MM.1S (cell line): Measurements from ENCODE around the gene FBXO47.

Source experiments
- CTCF ChIP-seq: fragments of 300-600 bp; sonication (generic); IDR thresholded peaks from 2 replicates; pipeline ENCODE4 v1.5.1; 2016; ENCODE audit warnings: antibody characterized with exemption, low read length, mixed read lengths
- EZH2 ChIP-seq: fragments of 300-600 bp; sonication (generic); optimal IDR thresholded peaks from 2 replicates; pipeline ENCODE3; 2017; ENCODE audit warnings: low read depth, mild to moderate bottlenecking, antibody characterized with exemption, low read length, mixed read lengths
- EZH2phosphoT487 ChIP-seq: fragments of 300-600 bp; sonication (generic); IDR thresholded peaks from 2 replicates; pipeline ENCODE4 v1.6.1; 2018; ENCODE audit warnings: antibody characterized with exemption, low read length

DNA sequence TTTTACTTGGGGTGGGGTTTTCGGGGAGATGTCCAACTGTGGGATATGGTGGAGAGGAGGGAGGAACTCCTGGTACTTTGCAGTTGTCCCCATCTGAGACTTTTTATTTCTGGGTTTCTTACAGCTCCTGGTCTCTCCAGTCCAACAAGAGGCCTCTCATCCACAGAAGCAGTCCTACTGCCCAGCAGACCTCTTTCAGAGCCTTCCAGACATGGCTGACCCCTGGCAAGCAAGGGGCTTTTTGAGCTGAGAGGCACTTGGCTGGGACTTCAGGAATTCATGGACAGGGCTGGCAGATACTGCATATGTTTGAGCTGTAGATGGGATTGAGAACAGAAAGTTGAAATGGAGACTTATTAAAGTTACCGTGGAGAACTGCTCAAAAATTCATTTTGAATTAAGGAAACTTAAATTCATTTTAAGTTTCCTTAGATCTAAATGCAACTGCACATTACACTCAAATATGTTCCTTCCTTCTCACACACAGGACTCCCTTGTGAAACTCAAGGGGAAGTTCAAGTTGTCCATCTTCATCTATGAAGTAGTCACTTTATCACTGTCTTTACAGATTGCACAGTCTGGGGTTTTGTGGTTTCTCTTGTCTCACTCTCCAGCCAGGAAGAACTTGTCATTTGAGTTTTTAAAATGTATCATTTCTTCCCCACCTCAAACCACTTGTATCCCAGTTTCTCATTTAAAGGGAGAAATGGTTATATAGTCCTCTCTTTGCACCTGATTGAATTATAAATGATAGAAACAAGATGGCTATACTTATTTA lies 40.7 kb downstream of the FBXO47 start:
- TF ChIP-seq CTCF, result no peak
- no peak for TF ChIP-seq EZH2phosphoT487
- TF ChIP-seq EZH2, result no peak
